ENCODE results near the gene KCNH3. TPM values are rescaled to one million over a fixed set of nuclear protein-coding genes. Genes with fewer than 3 reads are reported as not detected.

Gene KCNH3
- total RNA-seq, 2 experiments from 2014 or later, result 2.4 to 3.4 TPM

GRCh38 chr12:49524660-49525324, 14.0 kb upstream of the KCNH3 start:
- intact Hi-C loops (cut with DNase I, micrococcal nuclease), result no loop called here
- Histone ChIP-seq H3K9me3 (ENCODE audit: control insufficient read depth in 1 of 2, insufficient read depth in 1 of 2, low read length in 2 of 2) (no peaks in the 10 kb centered on the region), H3K27me3 (ENCODE audit: control insufficient read depth in 1 of 2, insufficient read depth in 2 of 2, low read length in 2 of 2) (no peaks in the 10 kb centered on the region), H3K27ac (ENCODE audit: low read depth in 1 of 2, low read length in 2 of 2) (no peak overlapping the region), H3K4me3 (ENCODE audit: low read length) (no peak overlapping the region), H3K36me3 (ENCODE audit: insufficient read depth, low read length) (peaks cover 18% of the 10 kb centered on the region), H3K4me1 (ENCODE audit: insufficient read depth, low read length) (no peaks in the 10 kb centered on the region)
- Mint-ChIP-seq H3K36me3 (ENCODE audit: low read depth) (peaks cover 20% of the 10 kb centered on the region), H3K4me1 (ENCODE audit: low read depth) (no peaks in the 10 kb centered on the region), H3K4me3 (no peak overlapping the region), H3K9me3 (no peaks in the 10 kb centered on the region), H3K27me3 (no peaks in the 10 kb centered on the region), H3K27ac (no peak overlapping the region)
- ATAC-seq (ENCODE audit: poor library complexity) (no peak), DNase-seq (no peak)
- CTCF ChIA-PET, result interaction anchor here (1.2 kb wide), 1 partner anchor 11 kb away, joined by 4 read pairs; no protein-coding TSS in a partner anchor
- POLR2A ChIA-PET, result no interaction called here
- TF ChIP-seq CTCF (IDR thresholded peaks at IDR 0.05), result no peak

GRCh38 chr12:49525942-49526341, 12.9 kb upstream of the KCNH3 start:
- intact Hi-C loops (cut with DNase I, micrococcal nuclease), result no loop called here
- TF ChIP-seq CTCF (IDR thresholded peaks at IDR 0.05), result no peak
- H3K4me3 Mint-ChIP-seq, result no peak overlapping the region
- no peaks in the 10 kb centered on the region for H3K27me3 Mint-ChIP-seq
- no peaks in the 10 kb centered on the region for H3K4me1 Mint-ChIP-seq (ENCODE audit: low read depth)
- Histone ChIP-seq H3K9me3 (ENCODE audit: control insufficient read depth in 1 of 2, insufficient read depth in 1 of 2, low read length in 2 of 2) (no peaks in the 10 kb centered on the region), H3K27me3 (ENCODE audit: control insufficient read depth in 1 of 2, insufficient read depth in 2 of 2, low read length in 2 of 2) (no peaks in the 10 kb centered on the region), H3K36me3 (ENCODE audit: insufficient read depth, low read length) (peaks cover 18% of the 10 kb centered on the region), H3K27ac (ENCODE audit: low read depth in 1 of 2, low read length in 2 of 2) (no peak overlapping the region), H3K4me3 (ENCODE audit: low read length) (no peak overlapping the region), H3K4me1 (ENCODE audit: insufficient read depth, low read length) (no peaks in the 10 kb centered on the region)
- ChIA-PET POLR2A (no interaction called here), CTCF (no interaction called here)
- ATAC-seq (ENCODE audit: poor library complexity), result no peak
- peaks cover 20% of the 10 kb centered on the region for H3K36me3 Mint-ChIP-seq (ENCODE audit: low read depth)
- H3K9me3 Mint-ChIP-seq, result no peaks in the 10 kb centered on the region
- DNase-seq, result no peak
- H3K27ac Mint-ChIP-seq, result no peak overlapping the region

DNA sequence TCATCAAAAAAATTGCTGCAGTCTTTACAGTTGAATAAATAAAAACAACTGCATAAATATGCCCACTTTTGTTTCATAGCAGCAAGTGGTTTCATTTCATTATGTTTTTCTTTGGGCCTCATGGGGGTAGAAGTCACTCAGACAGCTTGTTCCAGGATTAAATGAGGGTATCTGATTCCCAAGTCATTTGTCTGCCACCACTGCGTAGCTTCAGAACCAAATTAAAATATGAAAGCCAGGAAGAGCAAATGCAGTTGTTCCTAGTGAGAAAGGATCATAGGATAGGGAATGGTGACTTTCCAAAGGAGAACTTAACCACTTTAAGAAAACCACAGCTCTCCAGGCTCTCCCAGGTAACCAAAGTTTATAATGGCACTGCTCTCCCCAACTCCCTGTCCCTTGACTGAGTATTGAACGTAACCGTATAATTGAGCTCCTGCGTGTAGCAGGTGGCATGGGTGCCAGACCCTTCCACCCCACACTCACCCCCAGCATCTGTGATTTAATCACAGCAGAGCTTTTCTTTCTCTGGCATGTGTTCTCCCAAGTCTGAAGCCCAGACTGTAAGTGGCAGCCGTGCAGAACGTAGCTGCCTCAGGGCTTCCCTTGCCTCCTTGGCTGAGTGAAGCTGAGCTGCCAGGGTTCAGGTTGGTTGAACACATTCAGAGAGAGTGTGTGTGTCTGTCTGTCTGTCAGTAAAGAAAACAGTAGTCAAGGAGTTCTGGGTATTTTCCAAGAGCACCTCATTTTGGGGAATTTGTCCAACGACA, 11.3 kb upstream of the KCNH3 start:
- Histone ChIP-seq H3K9me3 (ENCODE audit: control insufficient read depth in 1 of 2, insufficient read depth in 1 of 2, low read length in 2 of 2) (no peaks in the 10 kb centered on the region), H3K36me3 (ENCODE audit: insufficient read depth, low read length) (peaks cover 18% of the 10 kb centered on the region), H3K4me1 (ENCODE audit: insufficient read depth, low read length) (no peaks in the 10 kb centered on the region), H3K4me3 (ENCODE audit: low read length) (no peak overlapping the region), H3K27me3 (ENCODE audit: control insufficient read depth in 1 of 2, insufficient read depth in 2 of 2, low read length in 2 of 2) (no peaks in the 10 kb centered on the region), H3K27ac (ENCODE audit: low read depth in 1 of 2, low read length in 2 of 2) (no peak overlapping the region)
- ATAC-seq (ENCODE audit: poor library complexity), result no peak
- H3K27me3 Mint-ChIP-seq, result no peaks in the 10 kb centered on the region
- no peaks in the 10 kb centered on the region for H3K9me3 Mint-ChIP-seq
- peaks cover 18% of the 10 kb centered on the region for H3K36me3 Mint-ChIP-seq (ENCODE audit: low read depth)
- no peak for TF ChIP-seq CTCF (IDR thresholded peaks at IDR 0.05)
- DNase-seq, result no peak
- ChIA-PET POLR2A (no interaction called here), CTCF (no interaction called here)
- intact Hi-C loops (cut with DNase I, micrococcal nuclease), result no loop called here
- H3K4me1 Mint-ChIP-seq (ENCODE audit: low read depth), result no peaks in the 10 kb centered on the region
- H3K27ac Mint-ChIP-seq, result no peak overlapping the region
- no peak overlapping the region for H3K4me3 Mint-ChIP-seq

Data from CD4-positive, alpha-beta T cell (primary cell).